B cell (primary cell): Measurements from ENCODE around the gene WDR1. TPM values are rescaled to one million over a fixed set of nuclear protein-coding genes. Genes with fewer than 3 reads are reported as not detected.

Experiments used
- ATAC-seq: fragments of 200-7000 bp; cut with Tn5 transposase; one replicate; pipeline ENCODE4 v1.10.0; 2021; ENCODE audit warnings: low read depth, mild to moderate bottlenecking, moderate number of reproducible peaks, moderate library complexity
- CTCF ChIA-PET: fragments of 350-600 bp; sonication (Branson Sonifier 250); formaldehyde crosslinking; loops from one replicate; lab custom pipeline; 2021; ENCODE audit warnings: antibody characterized with exemption, inconsistent platforms; lab: Charles Lee
- POLR2A ChIA-PET: fragments of 350-600 bp; sonication (Branson Sonifier 250); formaldehyde crosslinking; loops from one replicate; lab custom pipeline; 2021; ENCODE audit warnings: antibody characterized with exemption; lab: Charles Lee
- DNase-seq: peaks from one replicate; pipeline ENCODE4 v3.0.0; 2013
- H2AFZ ChIP-seq: 2 replicates; pipeline ENCODE4 v1.6.1; 2012; ENCODE audit warnings: mild to moderate bottlenecking, low read depth, low read length; ENCODE audit not compliant: insufficient read depth, poor library complexity, severe bottlenecking
- H3K27ac ChIP-seq, 2 donors: 1 replicate in 1 of 2; 2 replicates in 1 of 2; pipeline ENCODE4 v1.5.1; 2012 to 2013; ENCODE audit warnings: low read length in 2 of 2, mild to moderate bottlenecking in 2 of 2, moderate library complexity in 1 of 2
- H3K27me3 ChIP-seq, 4 experiments: fragments of 200-600 bp in 1 of 4; sonication (generic) in 1 of 4; replicated peaks in 1 of 4; 1 replicate in 2 of 4; 2 replicates in 2 of 4; pipeline versions ENCODE4 v1.6.1 to v1.7.0; 2013 to 2016; ENCODE audit warnings: low read length in 3 of 4, mild to moderate bottlenecking in 2 of 4, mixed read lengths in 1 of 4, moderate library complexity in 1 of 4; ENCODE audit not compliant: insufficient read depth in 4 of 4, control insufficient read depth in 3 of 4; ENCODE audit errors: control extremely low read depth in 1 of 4
- H3K36me3 ChIP-seq, 2 experiments: replicated peaks in 1 of 2; 1 replicate in 1 of 2; 2 replicates in 1 of 2; pipeline versions ENCODE4 v1.6.1 to v1.7.1; 2013; ENCODE audit warnings: low read length in 1 of 2; ENCODE audit not compliant: insufficient read depth in 2 of 2, control insufficient read depth in 1 of 2; ENCODE audit errors: control extremely low read depth in 1 of 2, extremely low read depth in 1 of 2
- H3K4me1 ChIP-seq, 2 donors: fragments of 200-600 bp in 1 of 2; sonication (generic) in 1 of 2; 1 replicate in 1 of 2; 2 replicates in 1 of 2; pipeline versions ENCODE4 v1.5.1 to v1.6.1; 2013 to 2017; ENCODE audit warnings: low read length in 2 of 2; ENCODE audit not compliant: control insufficient read depth in 2 of 2, insufficient read depth in 2 of 2
- H3K4me2 ChIP-seq: replicated peaks from 2 replicates; pipeline ENCODE3; 2012; ENCODE audit warnings: mild to moderate bottlenecking, low read depth, low read length; ENCODE audit not compliant: poor library complexity, severe bottlenecking
- H3K4me3 ChIP-seq, 5 experiments: fragments of 200-600 bp in 1 of 5; sonication (generic) in 1 of 5; 1 replicate in 3 of 5; 2 replicates in 2 of 5; pipeline versions ENCODE4 v1.5.1 to v1.7.0; 2011 to 2016; ENCODE audit warnings: low read length in 4 of 5, mild to moderate bottlenecking in 4 of 5, low read depth in 2 of 5, control low read depth in 1 of 5, moderate library complexity in 1 of 5; ENCODE audit not compliant: insufficient read depth in 1 of 5; ENCODE audit errors: control extremely low read depth in 1 of 5, extremely low read depth in 1 of 5
- H3K79me2 ChIP-seq: fragments of 200-600 bp; sonication (generic); one replicate; pipeline ENCODE4 v1.6.0; 2016; ENCODE audit warnings: low read length; ENCODE audit not compliant: control insufficient read depth, insufficient read depth
- H3K9ac ChIP-seq: fragments of 200-600 bp; sonication (generic); 2 replicates; pipeline ENCODE4 v1.6.1; 2017; ENCODE audit warnings: mild to moderate bottlenecking, low read length, moderate library complexity
- H3K9me3 ChIP-seq, 3 donors: one replicate each; pipeline versions ENCODE4 v1.6.1 to v1.7.1; 2013; ENCODE audit warnings: low read length in 2 of 3; ENCODE audit not compliant: control insufficient read depth in 2 of 3, insufficient read depth in 1 of 3; ENCODE audit errors: control extremely low read depth in 1 of 3
- H4K20me1 ChIP-seq: 2 replicates; pipeline ENCODE4 v1.6.0; 2012; ENCODE audit warnings: mild to moderate bottlenecking, low read length; ENCODE audit not compliant: insufficient read depth, control insufficient read depth, poor library complexity, severe bottlenecking
- H3K27ac Mint-ChIP-seq: one replicate; pipeline ENCODE4 v1.8.0; 2021; ENCODE audit warnings: mixed read lengths
- H3K27me3 Mint-ChIP-seq: one replicate; pipeline ENCODE4 v1.8.0; 2021; ENCODE audit warnings: mixed read lengths
- H3K4me1 Mint-ChIP-seq: one replicate; pipeline ENCODE4 v1.8.0; 2021; ENCODE audit warnings: mixed read lengths
- H3K4me3 Mint-ChIP-seq: one replicate; pipeline ENCODE4 v1.8.0; 2021; ENCODE audit warnings: mixed read lengths
- H3K9me3 Mint-ChIP-seq: one replicate; pipeline ENCODE4 v1.8.0; 2022; ENCODE audit warnings: mixed read lengths; ENCODE audit not compliant: insufficient read depth
- EZH2 ChIP-seq: IDR thresholded peaks from 2 replicates; pipeline ENCODE4 v1.6.1; 2012; ENCODE audit warnings: borderline replicate concordance, low read depth, mild to moderate bottlenecking, moderate library complexity, low read length; ENCODE audit not compliant: insufficient read depth, poor library complexity, severe bottlenecking
- WGBS: methylation state at CpG from one replicate; pipeline ENCODE4 v1.1.5; 2013; ENCODE audit warnings: missing lambda C conversion rate; ENCODE audit not compliant: insufficient coverage; 5-methylcytosine and 5-hydroxymethylcytosine counted together
- intact Hi-C: fragments of 100-400 bp; cut with micrococcal nuclease; formaldehyde crosslinking; loops from one replicate; pipeline ENCODE4 v1.10.0; 2022
- polyA plus RNA-seq: library from polyadenylated mRNA; depleted of rRNA; stranded (reverse); fragments of >200 nt; gene quantifications from 2 replicates; pipeline ENCODE4 v1.2.3, GENCODE V29; 2012
- total RNA-seq, 2 donors: library from RNA; stranded (reverse); fragments of 120-200 nt in 1 of 2; gene quantifications; 1 replicate in 1 of 2; 2 replicates in 1 of 2; pipeline versions ENCODE4 v1.2.3 to v1.2.4, GENCODE V29; 2013 to 2022
- TF ChIP-seq, protein P1 (sequence below): fragments of 200-600 bp; IDR thresholded peaks from one replicate; pipeline ENCODE4 v1.8.0; 2022; ENCODE audit warnings: antibody characterized with exemption, mild to moderate bottlenecking

WDR1 gene
- total and polyA plus RNA-seq, 2 donors (not counting 1 experiment from before 2014, with no cell fraction given) = 134 to 217 TPM

- peaks cover 83% of the 10 kb centered on the region for H4K20me1 ChIP-seq
- H3K4me2 ChIP-seq = no peak overlapping the region
- DNase-seq = no peak
- no peak overlapping the region for H2AFZ ChIP-seq
- CTCF ChIA-PET = interaction anchor here (1.2 kb wide), 1 partner anchor 8 kb away, joined by 3 read pairs; no protein-coding TSS in a partner anchor
- H3K4me3 Mint-ChIP-seq = no peak overlapping the region
- H3K9me3 ChIP-seq = no peaks in the 10 kb centered on the region
- POLR2A ChIA-PET = no interaction called here
- ATAC-seq = no peak
- H3K27ac ChIP-seq = no peak overlapping the region
- no peaks in the 10 kb centered on the region for H3K9me3 Mint-ChIP-seq
- peaks cover 23 to 61% of the 10 kb centered on the region in 2 donors for H3K4me1 ChIP-seq
- H3K9ac ChIP-seq = no peak overlapping the region
- H3K36me3 ChIP-seq = peaks cover 0 to 75% of the 10 kb centered on the region in 2 experiments
- H3K79me2 ChIP-seq = peaks cover 83% of the 10 kb centered on the region
- WGBS = 99% methylated on average over 11 of the region's 16 CpGs
- H3K4me1 Mint-ChIP-seq = peaks cover 81% of the 10 kb centered on the region
- no peaks in the 10 kb centered on the region for H3K27me3 Mint-ChIP-seq
- H3K4me3 ChIP-seq = no peak overlapping the region
- intact Hi-C loops = no loop called here
- no peaks in the 10 kb centered on the region for H3K27me3 ChIP-seq
- H3K27ac Mint-ChIP-seq = peak overlapping the region; percentile 37
- TF ChIP-seq EZH2 = no peak
- TF ChIP-seq, protein P1, sequence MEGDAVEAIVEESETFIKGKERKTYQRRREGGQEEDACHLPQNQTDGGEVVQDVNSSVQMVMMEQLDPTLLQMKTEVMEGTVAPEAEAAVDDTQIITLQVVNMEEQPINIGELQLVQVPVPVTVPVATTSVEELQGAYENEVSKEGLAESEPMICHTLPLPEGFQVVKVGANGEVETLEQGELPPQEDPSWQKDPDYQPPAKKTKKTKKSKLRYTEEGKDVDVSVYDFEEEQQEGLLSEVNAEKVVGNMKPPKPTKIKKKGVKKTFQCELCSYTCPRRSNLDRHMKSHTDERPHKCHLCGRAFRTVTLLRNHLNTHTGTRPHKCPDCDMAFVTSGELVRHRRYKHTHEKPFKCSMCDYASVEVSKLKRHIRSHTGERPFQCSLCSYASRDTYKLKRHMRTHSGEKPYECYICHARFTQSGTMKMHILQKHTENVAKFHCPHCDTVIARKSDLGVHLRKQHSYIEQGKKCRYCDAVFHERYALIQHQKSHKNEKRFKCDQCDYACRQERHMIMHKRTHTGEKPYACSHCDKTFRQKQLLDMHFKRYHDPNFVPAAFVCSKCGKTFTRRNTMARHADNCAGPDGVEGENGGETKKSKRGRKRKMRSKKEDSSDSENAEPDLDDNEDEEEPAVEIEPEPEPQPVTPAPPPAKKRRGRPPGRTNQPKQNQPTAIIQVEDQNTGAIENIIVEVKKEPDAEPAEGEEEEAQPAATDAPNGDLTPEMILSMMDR = no peak
These were observed 3.8 kb downstream of the WDR1 start for GRCh38 chr4:10112658-10113284.

DNA sequence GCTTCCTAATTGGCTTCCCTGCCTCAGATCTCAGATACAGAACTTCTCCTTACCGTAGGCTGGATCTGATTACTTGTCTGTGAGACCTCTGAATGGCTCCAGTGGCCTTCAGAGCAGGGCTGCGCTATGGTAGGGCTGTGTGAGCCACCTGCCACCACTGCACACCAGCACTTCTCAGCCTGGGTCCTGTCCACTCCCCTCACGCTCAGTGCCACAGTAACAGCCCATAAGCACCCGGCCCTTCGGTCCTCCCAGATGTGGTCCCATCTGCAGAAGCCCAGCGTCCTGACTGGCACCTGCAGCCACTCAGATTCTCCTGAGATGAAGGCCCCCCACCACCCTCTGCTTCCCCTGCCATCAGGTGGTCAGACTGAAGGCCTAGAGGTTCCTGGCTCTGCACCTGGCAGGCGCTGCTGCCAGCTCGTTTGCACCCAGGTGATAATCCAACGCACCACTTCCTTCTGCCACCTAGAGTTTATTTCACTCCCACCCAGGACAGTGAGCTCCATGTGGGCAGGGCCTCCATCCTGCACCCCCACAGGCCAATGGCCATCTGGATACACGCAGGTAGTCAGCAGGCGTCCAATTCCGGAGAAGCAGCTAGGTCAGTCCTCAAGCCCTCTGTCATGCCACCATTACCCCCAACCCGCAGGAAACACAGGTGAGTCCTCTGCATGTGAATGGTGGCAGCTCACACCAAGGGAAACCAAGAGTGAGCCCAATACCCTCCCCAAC, 5.4 kb downstream of the WDR1 start:
- Histone ChIP-seq H3K27me3 (no peaks in the 10 kb centered on the region), H3K9ac (no peak overlapping the region), H3K4me2 (no peak overlapping the region), H3K79me2 (peaks cover 99% of the 10 kb centered on the region), H3K4me3 (no peak overlapping the region), H3K4me1 (peaks cover 22 to 69% of the 10 kb centered on the region in 2 donors), H2AFZ (no peak overlapping the region), H3K9me3 (no peaks in the 10 kb centered on the region), H3K27ac (no peak overlapping the region), H4K20me1 (peaks cover 98% of the 10 kb centered on the region), H3K36me3 (peaks cover 0 to 88% of the 10 kb centered on the region in 2 experiments)
- ATAC-seq (no peak), DNase-seq (no peak)
- 90% methylated on average over 13 of the region's 13 CpGs for WGBS
- no peak overlapping the region for H3K4me3 Mint-ChIP-seq
- peaks cover 86% of the 10 kb centered on the region for H3K4me1 Mint-ChIP-seq
- POLR2A ChIA-PET = no interaction called here
- intact Hi-C loops = no loop called here
- no peak overlapping the region for H3K27ac Mint-ChIP-seq
- no peaks in the 10 kb centered on the region for H3K27me3 Mint-ChIP-seq
- H3K9me3 Mint-ChIP-seq = no peaks in the 10 kb centered on the region
- CTCF ChIA-PET = no interaction called here
- no peak for TF ChIP-seq EZH2
- TF ChIP-seq, protein P1 = no peak
